GM19463 (cell line): ENCODE data around the gene CXCR6.

Experiments
- ATAC-seq: cut with Tn5 transposase; IDR thresholded peaks from one replicate; pipeline ENCODE4 v1.9.1; 2021; ENCODE audit warnings: mild to moderate bottlenecking, moderate library complexity; ENCODE audit not compliant: unreplicated experiment

Gene CXCR6

DNA sequence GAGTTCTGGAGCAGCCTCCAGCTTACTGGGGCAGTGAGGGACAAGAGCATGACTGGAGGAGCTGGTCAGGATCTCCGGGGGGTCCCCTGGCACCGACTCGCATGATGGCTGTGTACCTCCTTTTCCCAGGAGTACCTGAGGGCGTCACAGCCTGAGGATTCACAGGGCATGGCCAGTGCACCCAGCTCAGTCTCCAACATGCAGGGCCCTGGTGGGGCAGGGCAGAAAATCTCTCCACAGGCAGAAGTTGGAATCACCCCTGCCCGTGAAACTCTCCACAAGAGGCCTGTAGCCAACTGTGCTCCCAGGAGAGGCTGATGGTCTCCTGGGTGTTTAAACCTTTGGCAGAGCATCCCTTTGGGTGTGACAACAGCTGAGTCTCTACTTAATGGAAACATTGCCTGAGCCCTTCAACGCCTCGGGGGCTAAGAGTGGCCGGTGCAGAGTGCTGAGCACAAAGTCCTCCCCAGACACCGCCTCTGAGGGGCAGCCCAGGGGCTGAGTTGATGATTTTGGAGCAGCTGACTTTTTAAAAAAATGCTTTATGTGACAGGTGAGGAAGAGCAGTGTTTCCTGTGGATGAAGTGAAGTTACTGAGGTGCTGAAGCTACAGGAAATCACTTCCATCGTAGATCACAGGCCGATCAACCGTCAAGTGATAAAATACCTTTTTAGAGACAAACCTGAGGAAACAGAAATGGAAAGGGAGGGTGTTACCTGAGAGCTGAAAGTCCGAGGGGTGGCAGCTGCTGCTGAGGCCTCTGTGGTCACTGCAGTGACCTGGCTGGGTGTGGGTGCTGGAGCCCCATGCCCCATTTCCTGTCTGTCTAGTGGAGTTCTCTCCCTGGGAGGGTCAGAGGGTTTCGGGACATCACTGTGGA is 21.9 kb upstream of the CXCR6 start:
- no peak for ATAC-seq

DNA sequence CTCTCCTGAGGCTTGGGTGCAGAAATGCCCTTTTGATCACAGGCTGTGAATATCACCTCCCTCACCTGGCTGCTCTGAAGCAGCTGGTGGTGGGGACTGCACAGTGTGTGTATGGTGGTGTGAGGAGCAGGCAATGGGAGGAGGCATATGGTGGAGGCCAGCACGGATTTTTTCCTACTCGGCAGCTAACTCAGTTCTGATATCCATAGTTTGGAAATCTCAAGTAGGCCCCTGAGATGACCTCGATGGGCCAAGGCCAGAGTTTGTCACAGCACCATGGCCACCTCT is 21.3 kb upstream of the CXCR6 start:
- no peak for ATAC-seq

DNA sequence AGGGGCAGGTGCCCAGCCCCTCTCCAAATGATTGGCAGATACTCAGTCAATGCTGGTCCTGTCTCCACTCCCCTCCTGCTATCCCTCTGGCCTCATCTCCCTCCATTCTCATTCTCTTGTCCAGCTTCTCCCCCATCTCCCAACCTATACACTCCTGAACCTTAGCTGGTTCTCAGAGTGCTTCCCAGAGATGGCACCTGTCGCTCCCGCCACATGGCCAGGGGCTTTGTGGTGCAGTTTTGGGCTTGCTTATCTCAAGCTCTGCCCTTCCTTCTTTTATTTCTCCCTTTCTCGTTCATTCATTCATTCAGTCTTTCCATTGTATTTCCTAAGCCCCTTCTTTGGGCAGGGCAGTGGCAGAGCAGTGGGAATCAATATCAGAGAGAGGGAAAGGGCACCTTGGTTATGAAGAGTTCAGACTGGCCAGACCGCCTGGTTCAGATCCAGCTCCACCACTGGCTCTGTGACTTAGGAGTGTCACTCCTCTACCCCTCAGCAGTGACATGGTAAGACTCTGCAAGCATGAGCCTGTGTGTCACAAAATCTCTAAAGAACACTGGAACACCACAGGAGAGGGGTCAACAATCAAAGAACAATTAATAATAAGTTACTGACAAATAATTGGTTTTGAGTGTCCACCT is 20.2 kb upstream of the CXCR6 start:
- ATAC-seq, result no peak

DNA sequence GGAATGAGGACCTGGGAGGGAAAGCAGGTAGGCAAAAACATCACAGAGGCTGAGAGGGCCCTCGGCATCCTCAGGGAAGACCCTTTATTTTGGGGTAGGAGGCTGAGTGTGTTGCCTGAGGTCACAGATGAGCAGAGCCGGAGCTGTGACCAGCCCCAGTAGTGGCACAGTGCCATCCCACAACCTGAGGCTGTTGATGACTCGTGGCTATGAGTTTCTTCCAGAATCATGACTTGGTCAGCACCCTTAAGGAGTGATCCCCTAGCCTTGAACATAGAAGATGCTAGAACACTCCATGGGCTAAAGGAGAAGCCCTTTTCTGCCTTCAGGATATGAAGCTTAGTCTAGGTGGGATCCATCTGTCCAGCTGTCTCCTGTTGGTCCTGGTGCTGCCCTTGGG is 19.5 kb upstream of the CXCR6 start:
- no peak for ATAC-seq

DNA sequence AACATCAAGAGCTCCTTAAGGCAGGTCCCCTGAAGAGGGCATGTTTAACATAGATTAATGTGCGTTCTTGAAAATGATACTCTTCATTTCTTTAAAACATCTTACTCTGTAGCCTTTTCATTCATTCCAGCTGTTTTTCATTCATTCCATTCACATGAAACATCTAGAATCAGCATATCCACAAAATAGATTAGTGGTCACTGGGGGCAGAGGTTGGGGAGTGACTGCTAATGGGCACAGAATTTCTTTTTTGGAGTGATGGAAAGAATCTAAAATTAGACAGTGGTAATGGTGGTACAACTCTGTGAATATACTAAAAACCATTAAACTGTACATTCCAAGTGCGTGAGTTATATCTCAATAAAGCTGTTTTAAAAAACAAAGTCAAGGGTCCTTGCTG is 15.4 kb upstream of the CXCR6 start:
- ATAC-seq, result no peak

DNA sequence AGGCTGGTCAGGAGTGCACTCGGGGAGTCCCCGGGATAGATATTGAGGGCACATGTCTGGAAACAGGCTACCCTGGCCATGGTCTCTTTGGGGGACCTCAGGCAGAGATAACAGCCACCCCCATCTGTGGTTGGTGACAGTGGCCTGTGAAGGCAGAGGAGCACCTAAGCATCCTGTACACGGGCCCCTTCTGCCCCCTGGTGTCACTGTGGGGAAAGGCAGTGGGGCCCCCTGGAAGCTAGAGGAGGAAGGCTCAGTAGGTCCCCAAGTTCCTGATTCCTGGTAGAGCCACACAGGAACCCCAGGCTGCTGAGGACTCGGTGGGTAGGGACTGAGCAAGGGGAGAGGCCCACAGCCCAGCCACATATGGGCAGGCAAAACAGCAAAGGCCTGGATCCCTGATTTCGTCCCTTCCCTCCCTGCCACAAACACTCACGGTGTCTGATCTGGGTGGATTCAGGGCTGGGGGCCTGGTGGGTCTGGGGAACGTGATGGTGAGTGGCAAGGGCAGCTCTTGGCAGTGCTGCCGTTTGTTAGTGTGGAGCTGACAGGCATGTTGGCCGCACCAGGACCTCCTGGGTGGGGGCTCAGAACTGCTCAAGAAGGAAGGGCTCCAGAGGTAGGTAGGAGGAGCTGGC is 14.1 kb upstream of the CXCR6 start:
- no peak for ATAC-seq

DNA sequence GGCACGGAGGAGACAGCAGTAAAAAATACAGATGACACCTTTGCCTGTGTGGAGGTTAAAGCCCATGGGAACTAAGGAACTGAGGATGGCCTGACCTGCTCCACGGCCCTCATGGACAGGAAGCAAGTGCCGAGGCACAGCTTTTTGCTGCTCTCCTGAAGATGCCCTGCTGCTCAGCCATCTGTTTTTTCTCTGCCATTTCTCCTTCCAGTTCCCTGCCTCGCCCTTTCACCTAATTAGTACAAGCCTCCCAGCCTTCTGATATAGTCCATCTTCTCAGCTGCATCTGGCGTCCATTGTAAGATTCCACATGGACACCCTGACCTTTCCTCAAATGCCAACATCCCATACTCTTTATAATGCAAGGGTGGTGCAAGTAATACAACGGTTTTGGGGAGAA is 11.8 kb upstream of the CXCR6 start:
- ATAC-seq, result no peak

DNA sequence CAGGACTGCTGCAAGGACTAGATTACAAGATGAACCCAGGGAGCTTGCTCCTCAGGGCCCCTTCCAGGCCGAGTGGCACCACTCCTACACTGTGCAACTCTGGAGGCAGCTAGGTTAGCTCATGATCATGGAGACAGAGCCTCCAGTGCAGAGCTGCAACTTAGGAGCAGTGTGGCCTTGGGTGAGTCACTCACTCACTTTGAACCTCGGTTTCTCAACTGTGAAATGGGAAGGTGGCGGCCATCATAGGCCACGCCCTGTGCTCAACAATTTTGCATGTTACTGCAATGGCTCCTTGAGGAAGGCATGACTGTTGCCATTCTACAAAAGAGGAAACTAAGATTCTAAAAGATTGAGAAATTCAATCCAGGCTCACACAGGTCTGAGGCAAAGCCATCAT is 11.2 kb upstream of the CXCR6 start:
- no peak for ATAC-seq

DNA sequence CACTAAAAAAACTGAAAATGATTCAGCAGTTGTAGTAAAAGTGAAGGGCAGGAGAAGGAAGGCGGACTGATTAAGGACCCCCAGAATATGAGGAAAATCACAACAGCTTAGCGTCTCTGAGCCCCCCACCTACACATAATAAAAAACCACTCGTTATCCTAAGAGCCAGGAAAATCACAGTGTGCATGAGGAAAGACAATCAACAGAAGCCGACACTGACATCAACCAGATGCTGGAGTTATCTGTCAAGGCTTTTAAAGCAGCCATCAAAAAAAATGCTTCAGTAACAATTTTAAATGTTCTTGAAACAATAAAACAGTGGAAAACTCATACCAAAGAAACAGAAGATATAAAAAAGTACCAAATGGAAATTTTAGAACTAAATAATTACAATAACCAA is 9.7 kb upstream of the CXCR6 start:
- no peak for ATAC-seq

DNA sequence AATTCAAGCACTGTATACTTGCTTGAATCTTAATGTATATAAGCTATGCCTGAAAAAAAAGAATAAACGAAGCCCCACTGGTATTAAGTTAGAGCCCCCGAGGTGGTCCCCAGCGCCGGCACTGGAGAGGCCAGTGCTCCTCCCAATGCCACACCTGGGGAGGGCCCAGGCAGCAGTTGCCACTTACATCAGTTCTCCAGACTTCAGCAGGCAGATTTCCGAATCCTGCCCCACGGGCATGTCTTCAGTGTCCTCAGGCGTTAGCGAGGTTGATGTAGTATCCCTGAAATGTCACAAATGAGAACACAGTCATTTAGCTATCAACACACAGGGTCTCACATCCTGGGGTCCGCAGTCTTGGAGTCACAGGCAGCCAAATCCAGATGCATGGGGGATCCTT is 7.0 kb upstream of the CXCR6 start:
- no peak for ATAC-seq

DNA sequence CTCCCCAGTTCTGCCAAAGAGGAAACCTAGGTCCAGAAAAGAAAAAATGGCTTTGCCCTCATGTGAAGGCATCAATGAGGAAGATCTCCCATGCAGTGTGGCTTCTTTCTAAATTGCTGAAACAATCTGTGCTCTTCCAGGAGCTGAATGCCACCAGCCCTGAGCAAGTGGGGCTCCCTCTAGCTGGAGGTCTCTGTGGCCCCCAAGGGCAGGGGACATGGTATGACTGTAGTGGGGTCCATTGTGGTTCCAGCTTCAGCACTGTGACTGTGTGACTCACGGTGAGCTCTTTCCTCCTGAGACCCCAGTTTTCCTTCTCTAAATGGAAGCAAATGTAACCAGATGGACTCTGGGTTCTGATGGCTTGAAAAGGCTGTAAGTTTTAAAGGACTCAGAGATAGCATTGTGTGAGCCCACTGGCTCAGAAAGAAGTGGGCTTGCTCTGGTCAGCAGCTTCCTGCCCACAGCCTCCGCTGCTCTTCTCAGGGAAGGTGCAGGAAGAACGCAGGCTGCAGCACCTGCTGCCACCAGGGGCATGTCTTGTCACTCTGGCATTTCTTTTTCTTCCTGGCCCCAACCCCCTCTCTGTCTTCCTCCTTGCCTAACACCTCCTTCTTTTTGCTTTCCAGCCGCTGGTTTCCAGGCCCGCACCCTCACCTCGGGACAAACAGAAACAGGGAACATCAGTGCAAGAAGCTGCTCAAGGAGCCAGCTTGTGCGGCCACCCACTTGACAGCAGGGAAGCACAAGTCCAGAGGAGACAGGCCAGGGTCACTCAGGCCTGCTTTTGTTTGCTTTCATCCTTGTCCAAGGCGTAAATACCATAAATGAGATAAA is 5.8 kb upstream of the CXCR6 start:
- ATAC-seq, result no peak

DNA sequence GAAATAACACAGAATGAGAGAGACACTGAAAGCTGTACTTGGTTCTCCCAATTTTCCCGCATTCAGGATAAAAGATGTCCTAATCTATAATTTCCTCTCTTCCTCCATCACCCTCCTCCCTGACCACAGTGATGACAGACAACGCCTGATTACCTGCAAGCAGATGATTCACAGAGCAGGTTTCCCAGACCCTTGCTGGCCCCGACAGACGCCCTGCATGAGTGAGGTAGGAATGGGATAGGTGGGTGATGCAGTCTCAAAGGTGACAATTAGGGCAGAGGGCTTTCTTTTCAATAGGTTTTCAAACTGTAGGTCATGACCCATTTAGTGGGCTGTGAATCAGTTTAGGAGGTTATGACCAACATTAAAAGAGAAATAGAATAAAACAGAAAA is 5.2 kb upstream of the CXCR6 start:
- ATAC-seq, result no peak

DNA sequence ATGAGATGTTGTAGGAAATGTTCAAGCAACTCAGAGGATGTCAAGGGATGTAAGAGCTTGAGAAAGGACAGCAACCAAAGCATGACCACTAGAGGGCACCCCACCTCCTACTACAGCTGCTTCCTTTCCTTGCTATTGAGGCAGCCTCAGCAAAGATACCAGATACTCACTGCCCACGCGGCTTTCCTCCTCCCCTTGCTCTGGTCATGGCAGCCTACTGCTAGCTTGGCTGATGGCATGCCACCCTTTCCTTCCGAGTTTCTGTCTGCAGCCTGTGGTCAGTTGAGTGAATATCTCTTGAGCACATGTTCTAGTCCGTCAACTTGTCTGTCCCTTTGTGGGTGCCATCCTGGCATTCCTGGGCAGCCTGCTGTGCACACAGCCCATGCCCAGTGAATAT is 4.4 kb upstream of the CXCR6 start:
- no peak for ATAC-seq

DNA sequence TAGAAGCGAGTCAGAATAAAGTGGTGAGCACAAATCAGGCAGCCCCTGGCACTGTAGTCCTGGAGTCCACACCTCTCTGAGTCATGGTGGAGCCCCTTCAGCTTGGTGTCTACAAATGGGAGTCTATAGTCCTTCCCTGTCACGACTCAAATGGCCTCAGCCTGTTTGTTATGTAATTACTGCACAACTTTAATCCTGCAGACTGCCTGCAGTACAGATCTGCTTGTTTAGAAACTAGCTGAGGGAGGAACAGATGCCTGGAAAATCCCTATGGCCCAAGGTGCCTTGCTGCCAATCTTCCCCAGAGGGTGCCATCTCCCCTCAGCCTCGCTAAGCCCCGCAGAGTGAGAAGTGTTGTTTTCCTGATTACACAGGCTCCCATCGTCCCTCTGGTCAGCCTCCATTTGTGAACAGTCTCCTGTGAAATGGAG is 3.9 kb upstream of the CXCR6 start:
- no peak for ATAC-seq

DNA sequence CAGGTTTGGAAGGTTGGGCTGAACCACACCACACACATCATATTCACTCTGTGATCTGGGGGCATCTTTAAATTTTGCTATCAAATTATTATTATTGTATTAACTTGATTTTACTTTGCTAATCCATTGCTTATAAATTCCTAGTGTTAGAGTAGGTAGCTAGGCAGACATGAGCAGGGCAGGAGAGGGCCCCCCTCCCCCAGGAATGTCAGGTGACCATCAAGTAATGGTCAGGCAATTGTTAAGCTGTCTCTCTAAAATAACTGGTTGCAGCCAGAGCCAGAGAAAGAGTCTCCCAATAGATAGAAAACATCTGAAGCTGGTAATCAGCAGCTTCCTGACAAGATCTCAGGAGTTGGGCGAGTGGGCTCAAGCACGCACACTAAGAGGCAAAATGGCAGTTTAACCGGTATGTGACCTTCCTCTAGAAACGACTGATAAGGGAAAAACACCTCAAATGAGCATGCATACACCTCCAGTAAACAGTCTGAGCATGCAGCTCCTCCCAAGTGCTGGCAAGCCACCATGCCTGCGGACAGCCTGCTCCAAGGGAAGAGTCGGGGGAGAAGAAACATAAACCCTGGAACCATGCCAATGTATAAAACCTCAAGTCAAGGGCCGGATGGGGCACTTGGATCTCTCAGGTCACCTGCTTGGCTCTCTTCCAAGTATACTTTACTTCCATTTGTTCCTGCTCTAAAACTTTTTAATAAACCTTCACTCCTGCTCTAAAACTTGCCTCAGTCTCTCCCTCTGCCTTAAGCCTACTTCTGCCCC is 3.1 kb upstream of the CXCR6 start:
- no peak for ATAC-seq

DNA sequence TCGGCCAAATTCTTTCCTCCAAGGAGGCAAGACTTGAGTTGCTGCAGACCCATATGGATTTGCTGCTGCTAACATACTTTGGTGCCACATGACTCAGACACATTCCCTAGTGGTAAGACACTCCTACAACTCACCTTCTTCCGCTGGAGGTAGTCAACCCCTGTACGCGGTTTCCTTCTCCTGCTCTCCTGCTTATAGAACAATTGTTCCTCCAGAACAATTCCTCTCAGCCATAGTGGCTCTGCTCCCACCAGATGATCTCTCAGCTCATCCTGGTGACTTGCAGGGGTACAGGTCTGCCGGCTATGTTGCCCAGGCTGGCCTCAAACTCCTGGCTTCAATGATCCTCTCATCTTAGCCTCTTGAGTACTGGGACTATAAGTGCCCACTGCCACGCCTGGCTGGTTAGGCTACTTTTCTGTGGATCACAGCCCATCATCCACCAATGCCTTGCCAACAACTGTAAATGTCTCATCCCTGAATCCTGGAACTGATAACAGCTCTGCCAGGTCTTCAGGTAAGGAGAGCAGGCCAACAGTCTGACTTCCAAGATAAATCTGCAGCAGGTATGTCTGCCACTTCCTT is 2.4 kb upstream of the CXCR6 start:
- ATAC-seq, result no peak

DNA sequence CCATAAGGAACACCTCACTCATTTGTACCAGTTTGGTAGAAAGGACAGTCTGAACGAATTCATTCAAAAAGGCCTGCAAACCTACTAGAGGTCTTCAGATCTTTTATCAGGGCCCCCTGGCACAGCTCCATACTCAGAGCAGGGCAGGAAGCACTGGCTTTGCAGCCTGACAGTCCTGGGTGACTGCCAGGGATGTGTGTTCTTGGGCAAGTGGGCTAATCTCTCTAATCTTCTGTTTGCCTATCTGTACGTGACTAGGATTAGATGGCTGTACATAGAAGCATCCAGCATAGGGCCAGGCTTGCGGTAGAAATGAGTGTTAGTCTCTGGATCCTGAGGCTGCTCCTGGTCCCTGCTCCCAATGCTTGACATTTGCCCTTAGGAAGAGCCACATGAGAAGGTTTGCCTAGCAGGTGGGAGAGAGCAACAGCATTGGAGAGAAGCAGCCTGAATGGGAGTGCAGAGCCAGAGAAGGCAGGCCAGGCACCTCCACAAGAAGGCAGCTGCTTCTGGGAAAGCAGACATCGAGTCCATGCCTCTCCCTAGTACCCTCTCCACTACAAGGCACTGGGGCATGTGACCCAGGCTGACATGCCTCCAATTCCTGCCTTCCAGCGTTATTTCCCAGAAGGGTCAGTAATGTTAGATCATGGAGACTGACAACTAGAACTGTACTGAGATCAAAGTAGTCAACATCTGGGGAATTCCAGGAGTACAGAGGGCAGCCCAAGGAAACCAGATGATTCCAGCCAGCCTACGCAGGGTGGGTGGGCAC is 1.0 kb upstream of the CXCR6 start:
- no peak for ATAC-seq

DNA sequence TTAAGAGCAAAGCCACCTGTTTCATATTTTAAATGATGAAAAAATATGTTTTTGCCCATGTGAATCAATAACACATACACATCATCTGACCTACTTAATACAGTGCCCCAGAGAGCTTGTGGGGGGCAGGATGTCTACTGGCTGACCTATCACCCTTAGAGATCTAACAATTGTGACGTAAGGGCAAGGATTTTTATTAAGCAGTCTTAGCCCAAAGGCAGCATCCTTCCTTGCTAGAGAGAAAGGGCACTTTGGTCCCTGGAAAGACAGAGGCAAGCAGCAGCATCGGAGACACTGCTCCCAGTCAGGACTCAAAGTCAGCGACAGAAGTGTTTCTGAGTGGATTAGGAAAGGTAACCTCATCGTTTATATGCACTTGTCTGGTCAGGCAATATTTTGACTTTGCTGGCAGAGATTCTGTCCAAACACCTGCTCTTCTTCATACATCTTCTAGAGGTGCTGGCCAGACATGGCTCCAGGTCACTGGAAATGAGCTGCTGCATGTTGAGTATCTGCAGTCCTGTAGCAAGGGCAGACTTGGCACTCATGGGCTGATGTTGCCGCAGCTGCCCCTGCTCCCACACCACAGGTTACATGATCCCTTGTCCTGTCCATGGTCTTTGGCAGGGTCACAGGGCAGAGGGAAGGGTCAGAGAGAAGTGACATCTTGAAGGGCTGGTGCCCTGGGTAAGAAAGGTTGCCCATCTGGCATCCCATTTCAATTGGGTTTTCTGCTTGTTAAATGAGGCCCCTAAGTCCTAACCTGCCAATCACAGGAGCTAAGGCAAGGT is 1.8 kb downstream of the CXCR6 start:
- no peak for ATAC-seq

DNA sequence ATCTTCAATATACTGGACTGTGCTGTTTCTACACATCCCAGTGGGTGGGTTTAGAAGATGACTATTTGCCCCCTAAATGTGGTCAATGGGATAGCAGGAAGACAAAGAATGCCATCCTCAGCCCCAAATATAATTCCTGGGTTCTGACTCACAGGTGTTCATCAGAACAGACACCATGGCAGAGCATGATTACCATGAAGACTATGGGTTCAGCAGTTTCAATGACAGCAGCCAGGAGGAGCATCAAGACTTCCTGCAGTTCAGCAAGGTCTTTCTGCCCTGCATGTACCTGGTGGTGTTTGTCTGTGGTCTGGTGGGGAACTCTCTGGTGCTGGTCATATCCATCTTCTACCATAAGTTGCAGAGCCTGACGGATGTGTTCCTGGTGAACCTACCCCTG is 3.0 kb downstream of the CXCR6 start:
- ATAC-seq, result no peak
